Activated CD4-positive, alpha-beta T cell treated with anti-CD3 and anti-CD28 coated beads, Interleukin-2, amount 10 ng/mL, durations not matched to agents 24 days and 14 days (primary cell): ENCODE results near the gene CGB2. TPM values are rescaled to one million over a fixed set of nuclear protein-coding genes. Genes with fewer than 3 reads are reported as not detected.
A peak's percentile ranks its signal among the peaks of the same experiment; 100 is the strongest.

ENCODE experiments used
- DNase-seq: peaks from one replicate; pipeline ENCODE4 v3.0.0; 2022
- H3K27ac Mint-ChIP-seq: one replicate; pipeline ENCODE4 v1.8.0; 2022; ENCODE audit warnings: mild to moderate bottlenecking, mixed read lengths
- H3K27me3 Mint-ChIP-seq: one replicate; pipeline ENCODE4 v1.8.0; 2022; ENCODE audit warnings: mixed read lengths
- H3K36me3 Mint-ChIP-seq: one replicate; pipeline ENCODE4 v1.8.0; 2022; ENCODE audit warnings: low read depth, mild to moderate bottlenecking, mixed read lengths
- H3K4me1 Mint-ChIP-seq: one replicate; pipeline ENCODE4 v1.8.0; 2021; ENCODE audit warnings: mixed read lengths
- H3K4me3 Mint-ChIP-seq: one replicate; pipeline ENCODE4 v1.8.0; 2022; ENCODE audit warnings: mild to moderate bottlenecking, moderate library complexity, mixed read lengths
- H3K9me3 Mint-ChIP-seq: one replicate; pipeline ENCODE4 v1.8.0; 2021; ENCODE audit warnings: mixed read lengths
- intact Hi-C: fragments of 100-400 bp; cut with micrococcal nuclease; formaldehyde crosslinking; loops from one replicate; pipeline ENCODE4 v1.15.1; 2023
- total RNA-seq: library from RNA; stranded (reverse); gene quantifications from 2 replicates; pipeline ENCODE4 v1.2.3, GENCODE V29; 2022

CGB2 gene
- total RNA-seq, 1 donor from 2014 or later, result not detected

- peak within 1 kb of the TSS; percentile 92 for H3K4me3 Mint-ChIP-seq
- peak; percentile 100 for DNase-seq
- H3K36me3 Mint-ChIP-seq, result peaks cover 28% of the 10 kb centered on the region
- intact Hi-C loops, result loop anchor here (1.0 to 5.0 kb wide), 7 partner anchors 15 to 356 kb away; partner anchors contain the start of genes BAX, C19orf73, DBP and FTL
- H3K9me3 Mint-ChIP-seq, result no peaks in the 10 kb centered on the region
- no peaks in the 10 kb centered on the region for H3K27me3 Mint-ChIP-seq
- peak within 1 kb of the TSS; percentile 97 for H3K27ac Mint-ChIP-seq
- H3K4me1 Mint-ChIP-seq, result peaks cover 40% of the 10 kb centered on the region
These were observed 38.3 kb upstream of the CGB2 start, which contains the start of the genes GYS1 and RUVBL2 for GRCh38 chr19:48993175-48994034. GYS1 (minus strand) TSS chr19:48993309; CDS start chr19:48993112, 197 bp downstream. RUVBL2 (plus strand) TSS chr19:48993887; CDS start chr19:48993912, 25 bp downstream.

- H3K27ac Mint-ChIP-seq, result peak overlapping the region; percentile 97
- intact Hi-C loops, result loop anchor here (5.0 kb wide), 1 partner anchor 357 kb away; the partner anchor contains the start of gene DBP
- no peak for DNase-seq
- peaks cover 24% of the 10 kb centered on the region for H3K36me3 Mint-ChIP-seq
- H3K27me3 Mint-ChIP-seq, result no peaks in the 10 kb centered on the region
- H3K4me1 Mint-ChIP-seq, result peaks cover 40% of the 10 kb centered on the region
- peak overlapping the region; percentile 92 for H3K4me3 Mint-ChIP-seq
- no peaks in the 10 kb centered on the region for H3K9me3 Mint-ChIP-seq
These were observed 37.7 kb upstream of the CGB2 start for GRCh38 chr19:48994035-48994386.

GRCh38 chr19:48997972-48998371 lies 33.7 kb upstream of the CGB2 start:
- Mint-ChIP-seq H3K4me3 (no peak overlapping the region), H3K36me3 (peaks cover 28% of the 10 kb centered on the region), H3K27me3 (no peaks in the 10 kb centered on the region), H3K27ac (no peak overlapping the region), H3K4me1 (peaks cover 31% of the 10 kb centered on the region), H3K9me3 (no peaks in the 10 kb centered on the region)
- peak; percentile 88 for DNase-seq
- intact Hi-C loops, result no loop called here

- H3K4me3 Mint-ChIP-seq, result no peak overlapping the region
- peaks cover 33% of the 10 kb centered on the region for H3K36me3 Mint-ChIP-seq
- intact Hi-C loops, result no loop called here
- peak; percentile 90 for DNase-seq
- no peaks in the 10 kb centered on the region for H3K9me3 Mint-ChIP-seq
- H3K27me3 Mint-ChIP-seq, result no peaks in the 10 kb centered on the region
- peaks cover 24% of the 10 kb centered on the region for H3K4me1 Mint-ChIP-seq
- no peak overlapping the region for H3K27ac Mint-ChIP-seq
These were observed 32.0 kb upstream of the CGB2 start for GRCh38 chr19:48999481-49000325.

GRCh38 chr19:49004133-49004532 lies 27.6 kb upstream of the CGB2 start:
- Mint-ChIP-seq H3K36me3 (peaks cover 37% of the 10 kb centered on the region), H3K4me1 (peaks cover 6% of the 10 kb centered on the region), H3K9me3 (no peaks in the 10 kb centered on the region)

GRCh38 chr19:49004964-49005614 lies 26.6 kb upstream of the CGB2 start:
- no peak for DNase-seq
- H3K4me1 Mint-ChIP-seq, result no peaks in the 10 kb centered on the region
- no peak overlapping the region for H3K4me3 Mint-ChIP-seq
- intact Hi-C loops, result no loop called here
- no peaks in the 10 kb centered on the region for H3K9me3 Mint-ChIP-seq
- no peak overlapping the region for H3K27ac Mint-ChIP-seq
- H3K27me3 Mint-ChIP-seq, result no peaks in the 10 kb centered on the region
- H3K36me3 Mint-ChIP-seq, result peaks cover 36% of the 10 kb centered on the region

More at GRCh38 chr19:49004133-49004532, 27.6 kb upstream of the CGB2 start:
- no peak overlapping the region for H3K27ac Mint-ChIP-seq
- no peak overlapping the region for H3K4me3 Mint-ChIP-seq
- intact Hi-C loops, result no loop called here
- no peak for DNase-seq
- H3K27me3 Mint-ChIP-seq, result no peaks in the 10 kb centered on the region

GRCh38 chr19:49006905-49007304 lies 24.8 kb upstream of the CGB2 start:
- Mint-ChIP-seq H3K4me3 (no peak overlapping the region), H3K36me3 (peaks cover 45% of the 10 kb centered on the region), H3K9me3 (no peaks in the 10 kb centered on the region), H3K27ac (no peak overlapping the region), H3K27me3 (no peaks in the 10 kb centered on the region), H3K4me1 (no peaks in the 10 kb centered on the region)
- intact Hi-C loops, result no loop called here
- no peak for DNase-seq

- Mint-ChIP-seq H3K36me3 (peaks cover 40% of the 10 kb centered on the region), H3K9me3 (no peaks in the 10 kb centered on the region), H3K27me3 (no peaks in the 10 kb centered on the region), H3K4me1 (no peaks in the 10 kb centered on the region), H3K4me3 (no peak overlapping the region), H3K27ac (no peak overlapping the region)
- no peak for DNase-seq
- intact Hi-C loops, result no loop called here
These were observed 21.9 kb upstream of the CGB2 start for GRCh38 chr19:49009828-49010227.

- no peaks in the 10 kb centered on the region for H3K27me3 Mint-ChIP-seq
- intact Hi-C loops, result no loop called here
- H3K4me3 Mint-ChIP-seq, result no peak overlapping the region
- no peaks in the 10 kb centered on the region for H3K9me3 Mint-ChIP-seq
- no peak for DNase-seq
- no peak overlapping the region for H3K27ac Mint-ChIP-seq
- H3K4me1 Mint-ChIP-seq, result no peaks in the 10 kb centered on the region
- H3K36me3 Mint-ChIP-seq, result peaks cover 34% of the 10 kb centered on the region
These were observed 21.2 kb upstream of the CGB2 start for GRCh38 chr19:49010453-49010852.

- no peaks in the 10 kb centered on the region for H3K9me3 Mint-ChIP-seq
- DNase-seq, result no peak
- peaks cover 38% of the 10 kb centered on the region for H3K36me3 Mint-ChIP-seq
- intact Hi-C loops, result no loop called here
- H3K4me1 Mint-ChIP-seq, result no peaks in the 10 kb centered on the region
- H3K27ac Mint-ChIP-seq, result no peak overlapping the region
- H3K27me3 Mint-ChIP-seq, result no peaks in the 10 kb centered on the region
- H3K4me3 Mint-ChIP-seq, result no peak overlapping the region
These were observed 20.5 kb upstream of the CGB2 start for GRCh38 chr19:49011194-49011593.

- no peak overlapping the region for H3K27ac Mint-ChIP-seq
- no peak overlapping the region for H3K4me3 Mint-ChIP-seq
- intact Hi-C loops, result no loop called here
- H3K36me3 Mint-ChIP-seq, result peaks cover 30% of the 10 kb centered on the region
- no peak for DNase-seq
- H3K9me3 Mint-ChIP-seq, result no peaks in the 10 kb centered on the region
- peaks cover 8% of the 10 kb centered on the region for H3K27me3 Mint-ChIP-seq
- H3K4me1 Mint-ChIP-seq, result peaks cover 10% of the 10 kb centered on the region
These were observed 17.4 kb upstream of the CGB2 start for GRCh38 chr19:49014123-49014869.

- peaks cover 26% of the 10 kb centered on the region for H3K36me3 Mint-ChIP-seq
- no peak overlapping the region for H3K4me3 Mint-ChIP-seq
- intact Hi-C loops, result no loop called here
These were observed 16.8 kb upstream of the CGB2 start for GRCh38 chr19:49014870-49015255.

More at GRCh38 chr19:49014870-49015255, 16.8 kb upstream of the CGB2 start:
- Mint-ChIP-seq H3K27ac (no peak overlapping the region), H3K9me3 (no peaks in the 10 kb centered on the region), H3K4me1 (peaks cover 10% of the 10 kb centered on the region), H3K27me3 (peaks cover 11% of the 10 kb centered on the region)
- DNase-seq, result no peak
